Measurements from ENCODE around the gene LIN7B. TPM values are rescaled to one million over a fixed set of nuclear protein-coding genes. Genes with fewer than 3 reads are reported as not detected.

LIN7B gene
- total and polyA plus RNA-seq, 2 of the 13 experiments (the other 11 are each of a cell fraction or from before 2014, with no cell fraction given): 5.3 to 7.6 TPM

- TF ChIP-seq ZSCAN25 (CRISPR knock-in tag; IDR thresholded peaks at IDR 0.05) (no peak), PHF8 (CRISPR knock-in tag; IDR thresholded peaks at IDR 0.05) (no peak), THAP7 (CRISPR knock-in tag; IDR thresholded peaks at IDR 0.05) (no peak)
- TF ChIP-seq, protein P1, sequence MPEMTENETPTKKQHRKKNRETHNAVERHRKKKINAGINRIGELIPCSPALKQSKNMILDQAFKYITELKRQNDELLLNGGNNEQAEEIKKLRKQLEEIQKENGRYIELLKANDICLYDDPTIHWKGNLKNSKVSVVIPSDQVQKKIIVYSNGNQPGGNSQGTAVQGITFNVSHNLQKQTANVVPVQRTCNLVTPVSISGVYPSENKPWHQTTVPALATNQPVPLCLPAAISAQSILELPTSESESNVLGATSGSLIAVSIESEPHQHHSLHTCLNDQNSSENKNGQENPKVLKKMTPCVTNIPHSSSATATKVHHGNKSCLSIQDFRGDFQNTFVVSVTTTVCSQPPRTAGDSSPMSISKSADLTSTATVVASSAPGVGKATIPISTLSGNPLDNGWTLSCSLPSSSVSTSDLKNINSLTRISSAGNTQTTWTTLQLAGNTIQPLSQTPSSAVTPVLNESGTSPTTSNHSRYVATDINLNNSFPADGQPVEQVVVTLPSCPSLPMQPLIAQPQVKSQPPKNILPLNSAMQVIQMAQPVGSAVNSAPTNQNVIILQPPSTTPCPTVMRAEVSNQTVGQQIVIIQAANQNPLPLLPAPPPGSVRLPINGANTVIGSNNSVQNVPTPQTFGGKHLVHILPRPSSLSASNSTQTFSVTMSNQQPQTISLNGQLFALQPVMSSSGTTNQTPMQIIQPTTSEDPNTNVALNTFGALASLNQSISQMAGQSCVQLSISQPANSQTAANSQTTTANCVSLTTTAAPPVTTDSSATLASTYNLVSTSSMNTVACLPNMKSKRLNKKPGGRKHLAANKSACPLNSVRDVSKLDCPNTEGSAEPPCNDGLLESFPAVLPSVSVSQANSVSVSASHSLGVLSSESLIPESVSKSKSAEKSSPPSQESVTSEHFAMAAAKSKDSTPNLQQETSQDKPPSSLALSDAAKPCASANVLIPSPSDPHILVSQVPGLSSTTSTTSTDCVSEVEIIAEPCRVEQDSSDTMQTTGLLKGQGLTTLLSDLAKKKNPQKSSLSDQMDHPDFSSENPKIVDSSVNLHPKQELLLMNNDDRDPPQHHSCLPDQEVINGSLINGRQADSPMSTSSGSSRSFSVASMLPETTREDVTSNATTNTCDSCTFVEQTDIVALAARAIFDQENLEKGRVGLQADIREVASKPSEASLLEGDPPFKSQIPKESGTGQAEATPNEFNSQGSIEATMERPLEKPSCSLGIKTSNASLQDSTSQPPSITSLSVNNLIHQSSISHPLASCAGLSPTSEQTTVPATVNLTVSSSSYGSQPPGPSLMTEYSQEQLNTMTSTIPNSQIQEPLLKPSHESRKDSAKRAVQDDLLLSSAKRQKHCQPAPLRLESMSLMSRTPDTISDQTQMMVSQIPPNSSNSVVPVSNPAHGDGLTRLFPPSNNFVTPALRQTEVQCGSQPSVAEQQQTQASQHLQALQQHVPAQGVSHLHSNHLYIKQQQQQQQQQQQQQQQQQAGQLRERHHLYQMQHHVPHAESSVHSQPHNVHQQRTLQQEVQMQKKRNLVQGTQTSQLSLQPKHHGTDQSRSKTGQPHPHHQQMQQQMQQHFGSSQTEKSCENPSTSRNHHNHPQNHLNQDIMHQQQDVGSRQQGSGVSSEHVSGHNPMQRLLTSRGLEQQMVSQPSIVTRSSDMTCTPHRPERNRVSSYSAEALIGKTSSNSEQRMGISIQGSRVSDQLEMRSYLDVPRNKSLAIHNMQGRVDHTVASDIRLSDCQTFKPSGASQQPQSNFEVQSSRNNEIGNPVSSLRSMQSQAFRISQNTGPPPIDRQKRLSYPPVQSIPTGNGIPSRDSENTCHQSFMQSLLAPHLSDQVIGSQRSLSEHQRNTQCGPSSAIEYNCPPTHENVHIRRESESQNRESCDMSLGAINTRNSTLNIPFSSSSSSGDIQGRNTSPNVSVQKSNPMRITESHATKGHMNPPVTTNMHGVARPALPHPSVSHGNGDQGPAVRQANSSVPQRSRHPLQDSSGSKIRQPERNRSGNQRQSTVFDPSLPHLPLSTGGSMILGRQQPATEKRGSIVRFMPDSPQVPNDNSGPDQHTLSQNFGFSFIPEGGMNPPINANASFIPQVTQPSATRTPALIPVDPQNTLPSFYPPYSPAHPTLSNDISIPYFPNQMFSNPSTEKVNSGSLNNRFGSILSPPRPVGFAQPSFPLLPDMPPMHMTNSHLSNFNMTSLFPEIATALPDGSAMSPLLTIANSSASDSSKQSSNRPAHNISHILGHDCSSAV (CRISPR knock-in tag; IDR thresholded peaks at IDR 0.05; ENCODE audit: borderline replicate concordance): no peak
- TF ChIP-seq, protein P2, sequence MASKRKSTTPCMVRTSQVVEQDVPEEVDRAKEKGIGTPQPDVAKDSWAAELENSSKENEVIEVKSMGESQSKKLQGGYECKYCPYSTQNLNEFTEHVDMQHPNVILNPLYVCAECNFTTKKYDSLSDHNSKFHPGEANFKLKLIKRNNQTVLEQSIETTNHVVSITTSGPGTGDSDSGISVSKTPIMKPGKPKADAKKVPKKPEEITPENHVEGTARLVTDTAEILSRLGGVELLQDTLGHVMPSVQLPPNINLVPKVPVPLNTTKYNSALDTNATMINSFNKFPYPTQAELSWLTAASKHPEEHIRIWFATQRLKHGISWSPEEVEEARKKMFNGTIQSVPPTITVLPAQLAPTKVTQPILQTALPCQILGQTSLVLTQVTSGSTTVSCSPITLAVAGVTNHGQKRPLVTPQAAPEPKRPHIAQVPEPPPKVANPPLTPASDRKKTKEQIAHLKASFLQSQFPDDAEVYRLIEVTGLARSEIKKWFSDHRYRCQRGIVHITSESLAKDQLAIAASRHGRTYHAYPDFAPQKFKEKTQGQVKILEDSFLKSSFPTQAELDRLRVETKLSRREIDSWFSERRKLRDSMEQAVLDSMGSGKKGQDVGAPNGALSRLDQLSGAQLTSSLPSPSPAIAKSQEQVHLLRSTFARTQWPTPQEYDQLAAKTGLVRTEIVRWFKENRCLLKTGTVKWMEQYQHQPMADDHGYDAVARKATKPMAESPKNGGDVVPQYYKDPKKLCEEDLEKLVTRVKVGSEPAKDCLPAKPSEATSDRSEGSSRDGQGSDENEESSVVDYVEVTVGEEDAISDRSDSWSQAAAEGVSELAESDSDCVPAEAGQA (IDR thresholded peaks at IDR 0.05; ENCODE audit: low read depth): no peak
- TF ChIP-seq, protein P2 (CRISPR knock-in tag; IDR thresholded peaks at IDR 0.05; ENCODE audit: borderline replicate concordance): no peak; the same call in 1 of the 2 replicates
- TF ChIP-seq, protein P3, sequence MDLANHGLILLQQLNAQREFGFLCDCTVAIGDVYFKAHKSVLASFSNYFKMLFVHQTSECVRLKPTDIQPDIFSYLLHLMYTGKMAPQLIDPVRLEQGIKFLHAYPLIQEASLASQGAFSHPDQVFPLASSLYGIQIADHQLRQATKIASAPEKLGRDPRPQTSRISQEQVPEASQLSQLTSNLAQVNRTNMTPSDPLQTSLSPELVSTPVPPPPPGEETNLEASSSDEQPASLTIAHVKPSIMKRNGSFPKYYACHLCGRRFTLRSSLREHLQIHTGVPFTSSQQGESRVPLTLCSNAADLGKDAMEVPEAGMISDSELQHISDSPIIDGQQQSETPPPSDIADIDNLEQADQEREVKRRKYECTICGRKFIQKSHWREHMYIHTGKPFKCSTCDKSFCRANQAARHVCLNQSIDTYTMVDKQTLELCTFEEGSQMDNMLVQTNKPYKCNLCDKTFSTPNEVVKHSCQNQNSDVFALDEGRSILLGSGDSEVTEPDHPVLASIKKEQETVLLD (CRISPR knock-in tag; IDR thresholded peaks at IDR 0.05; ENCODE audit: low read depth): 0 out of 2 replicates have a peak, but pooled peaks have one; percentile 32
Observed at GRCh38 chr19:49119411-49120324, 5.5 kb downstream of the LIN7B start, which contains the start of gene PPFIA3 (continued).

Data from HepG2 (cell line).